ENCODE results near the gene ATRN.
A peak's percentile ranks its signal among the peaks of the same experiment; 100 is the strongest.

The ATRN gene

GRCh38 chr20:3630429-3630828 is 159.6 kb downstream of the ATRN start:
- DNase-seq: no peak

GRCh38 chr20:3631534-3631933 is 160.7 kb downstream of the ATRN start:
- no peak for DNase-seq

- DNase-seq: no peak
Observed at GRCh38 chr20:3632311-3633004, 161.6 kb downstream of the ATRN start.

GRCh38 chr20:3633913-3634478 is 163.2 kb downstream of the ATRN start:
- DNase-seq: no peak

- DNase-seq: no peak
Observed at GRCh38 chr20:3635346-3635745, 164.5 kb downstream of the ATRN start.

GRCh38 chr20:3640259-3640658 is 169.4 kb downstream of the ATRN start:
- no peak for DNase-seq

GRCh38 chr20:3645309-3646066 is 174.7 kb downstream of the ATRN start:
- DNase-seq: no peak

- DNase-seq: no peak
Observed at GRCh38 chr20:3646067-3646440, 175.2 kb downstream of the ATRN start.

- no peak for DNase-seq
Observed at GRCh38 chr20:3646651-3647050, 175.8 kb downstream of the ATRN start.

- no peak for DNase-seq
Observed at GRCh38 chr20:3647473-3647872, 176.7 kb downstream of the ATRN start.

- no peak for DNase-seq
Observed at GRCh38 chr20:3648951-3649350, 178.1 kb downstream of the ATRN start.

GRCh38 chr20:3651204-3651962 is 180.6 kb downstream of the ATRN start:
- DNase-seq: no peak

- no peak for DNase-seq
Observed at GRCh38 chr20:3652221-3652620, 181.4 kb downstream of the ATRN start.

GRCh38 chr20:3652676-3653596 is 182.1 kb downstream of the ATRN start:
- DNase-seq: no peak

- no peak for DNase-seq
Observed at GRCh38 chr20:3653921-3654320, 183.1 kb downstream of the ATRN start.

- no peak for DNase-seq
Observed at GRCh38 chr20:3654326-3655130, 183.7 kb downstream of the ATRN start.

GRCh38 chr20:3655131-3655405 is 184.2 kb downstream of the ATRN start:
- no peak for DNase-seq

GRCh38 chr20:3658019-3658715 is 187.3 kb downstream of the ATRN start:
- DNase-seq: no peak

GRCh38 chr20:3658716-3659491 is 188.1 kb downstream of the ATRN start:
- DNase-seq: peak in 1 of 5 donors; percentile 79

All from T-helper 1 cell (primary cell).